GM21528 (cell line): ENCODE results near the gene ZSWIM9.

Source experiments
- ATAC-seq: cut with Tn5 transposase; IDR thresholded peaks from one replicate; pipeline ENCODE4 v1.9.1; 2021; ENCODE audit warnings: mild to moderate bottlenecking, moderate library complexity; ENCODE audit not compliant: unreplicated experiment, low FRiP score

ZSWIM9 gene

GRCh38 chr19:48169939-48170803 is at the start of gene ZSWIM9, which contains the start of gene LIG1:
Gene ZSWIM9, plus strand, starts transcription at chr19:48170680. Its CDS starts 1,123 bp downstream, at chr19:48171803.
Gene LIG1, minus strand, starts transcription at chr19:48170344. Its CDS starts 4,778 bp downstream, at chr19:48165566.
- ATAC-seq: peak; percentile 80

- no peak for ATAC-seq
These were observed 49.4 kb upstream of the ZSWIM9 start for GRCh38 chr19:48121066-48121465.

- ATAC-seq: no peak
These were observed 48.5 kb upstream of the ZSWIM9 start for GRCh38 chr19:48121909-48122371.

GRCh38 chr19:48122421-48122820 is 48.1 kb upstream of the ZSWIM9 start:
- ATAC-seq: no peak

- no peak for ATAC-seq
These were observed 46.4 kb upstream of the ZSWIM9 start for GRCh38 chr19:48123907-48124651.

GRCh38 chr19:48127561-48127960 is 42.9 kb upstream of the ZSWIM9 start:
- no peak for ATAC-seq

GRCh38 chr19:48133094-48133493 is 37.4 kb upstream of the ZSWIM9 start:
- ATAC-seq: no peak

- ATAC-seq: no peak
These were observed 35.1 kb upstream of the ZSWIM9 start for GRCh38 chr19:48135411-48135810.

GRCh38 chr19:48136547-48136946 is 33.9 kb upstream of the ZSWIM9 start:
- ATAC-seq: no peak

- ATAC-seq: no peak
These were observed 33.1 kb upstream of the ZSWIM9 start for GRCh38 chr19:48137411-48137810.

GRCh38 chr19:48139053-48139452 is 31.4 kb upstream of the ZSWIM9 start:
- no peak for ATAC-seq

GRCh38 chr19:48147597-48148175 is 22.8 kb upstream of the ZSWIM9 start:
- ATAC-seq: no peak

- no peak for ATAC-seq
These were observed 21.9 kb upstream of the ZSWIM9 start for GRCh38 chr19:48148576-48148975.

GRCh38 chr19:48149430-48149829 is 21.1 kb upstream of the ZSWIM9 start:
- ATAC-seq: no peak

GRCh38 chr19:48152551-48152950 is 17.9 kb upstream of the ZSWIM9 start:
- ATAC-seq: no peak

- ATAC-seq: no peak
These were observed 16.5 kb upstream of the ZSWIM9 start for GRCh38 chr19:48154003-48154402.

GRCh38 chr19:48158210-48158790 is 12.2 kb upstream of the ZSWIM9 start:
- no peak for ATAC-seq

GRCh38 chr19:48168689-48169088 is 1.8 kb upstream of the ZSWIM9 start:
- no peak for ATAC-seq

GRCh38 chr19:48169578-48169938 is 922 bp upstream of the ZSWIM9 start:
- ATAC-seq: no peak

GRCh38 chr19:48170817-48171347 is 402 bp downstream of the ZSWIM9 start:
- ATAC-seq: no peak
